Activated naive CD4-positive, alpha-beta T cell treated with anti-CD3 and anti-CD28 coated beads, Interleukin-2, amount 50 U/mL, for 72 hours (primary cell): Measurements from ENCODE around the gene PHIP. TPM values are rescaled to one million over a fixed set of nuclear protein-coding genes. Genes with fewer than 3 reads are reported as not detected.
A peak's percentile ranks its signal among the peaks of the same experiment; 100 is the strongest.
"Not testable (repeated sequence)": the region's sequence is repeated elsewhere in the genome, so short reads cannot be mapped to it uniquely, and the experiment has no call there.

Source experiments
- ATAC-seq, 2 donors: fragments of 150-1000 bp; cut with Tn5 transposase; 2 replicates each; pipeline ENCODE4 v1.10.0; 2021; ENCODE audit warnings: mild to moderate bottlenecking in 2 of 2, moderate library complexity in 2 of 2
- DNase-seq, 2 donors: peaks; one replicate each; pipeline ENCODE4 v3.0.0; 2021 to 2022; ENCODE audit warnings: low spot score in 2 of 2
- H3K27ac Mint-ChIP-seq, 2 donors: one replicate each; pipeline ENCODE4 v1.8.0; 2022; ENCODE audit warnings: mild to moderate bottlenecking in 2 of 2, mixed read lengths in 2 of 2
- H3K36me3 Mint-ChIP-seq, 2 donors: one replicate each; pipeline ENCODE4 v1.8.0; 2022; ENCODE audit warnings: mixed read lengths in 2 of 2
- H3K9me3 Mint-ChIP-seq, 2 donors: one replicate each; pipeline ENCODE4 v1.8.0; 2022; ENCODE audit warnings: mixed read lengths in 2 of 2
- total RNA-seq, 2 donors: library from RNA; stranded (reverse); gene quantifications; one replicate each; pipeline ENCODE4 v1.2.3, GENCODE V29; 2022

The PHIP gene
- total RNA-seq, 2 donors from 2014 or later, result 26.8 to 37.8 TPM

GRCh38 chr6:78925317-78925716 lies 152.7 kb downstream of the PHIP start:
- no peak overlapping the region for H3K27ac Mint-ChIP-seq
- peaks cover 37 to 61% of the 10 kb centered on the region in 2 donors for H3K9me3 Mint-ChIP-seq
- DNase-seq, result no peak
- no peak for ATAC-seq
- H3K36me3 Mint-ChIP-seq, result peaks cover 0 to 45% of the 10 kb centered on the region in 2 donors

DNA sequence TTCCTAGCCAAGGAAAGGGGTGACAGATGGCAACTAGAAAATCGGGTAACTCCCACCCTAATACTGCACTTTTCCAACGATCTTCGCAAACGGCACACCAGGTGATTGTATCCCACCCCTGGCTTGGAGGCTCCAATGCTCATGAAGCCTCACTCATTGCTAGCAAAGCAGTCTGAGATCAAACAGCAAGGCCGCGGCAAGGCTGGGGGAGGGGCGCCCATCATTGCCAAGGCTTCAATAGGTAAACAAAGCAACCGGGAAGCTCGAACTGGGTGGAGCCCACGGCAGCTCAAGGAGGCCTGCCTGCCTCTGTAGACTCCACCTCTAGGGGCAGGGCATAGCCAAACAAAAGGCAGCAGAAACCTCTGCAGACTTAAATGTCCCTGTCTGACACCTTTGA lies 156.9 kb downstream of the PHIP start:
- ATAC-seq, H3K27ac Mint-ChIP-seq, DNase-seq: not testable (repeated sequence)
- peaks cover 43 to 60% of the 10 kb centered on the region in 2 donors for H3K9me3 Mint-ChIP-seq
- H3K36me3 Mint-ChIP-seq, result peaks cover 10 to 52% of the 10 kb centered on the region in 2 donors

- H3K27ac Mint-ChIP-seq, result no peak overlapping the region
- H3K36me3 Mint-ChIP-seq, result peaks cover 15 to 48% of the 10 kb centered on the region in 2 donors
- ATAC-seq, result no peak
- H3K9me3 Mint-ChIP-seq, result peaks cover 38 to 45% of the 10 kb centered on the region in 2 donors
- DNase-seq, result no peak
Measured at GRCh38 chr6:78917788-78918187, 160.3 kb downstream of the PHIP start.

GRCh38 chr6:78916411-78916810 lies 161.6 kb downstream of the PHIP start:
- peaks cover 17 to 41% of the 10 kb centered on the region in 2 donors for H3K36me3 Mint-ChIP-seq
- no peak for ATAC-seq

GRCh38 chr6:78911218-78911940 lies 166.7 kb downstream of the PHIP start:
- Mint-ChIP-seq H3K36me3 (peaks cover 23 to 35% of the 10 kb centered on the region in 2 donors), H3K27ac (no peak overlapping the region), H3K9me3 (peaks cover 5 to 8% of the 10 kb centered on the region in 2 donors)
- no peak for DNase-seq
- no peak for ATAC-seq

More at GRCh38 chr6:78916411-78916810, 161.6 kb downstream of the PHIP start:
- no peak for DNase-seq
- Mint-ChIP-seq H3K27ac (no peak overlapping the region), H3K9me3 (peaks cover 31 to 35% of the 10 kb centered on the region in 2 donors)

DNA sequence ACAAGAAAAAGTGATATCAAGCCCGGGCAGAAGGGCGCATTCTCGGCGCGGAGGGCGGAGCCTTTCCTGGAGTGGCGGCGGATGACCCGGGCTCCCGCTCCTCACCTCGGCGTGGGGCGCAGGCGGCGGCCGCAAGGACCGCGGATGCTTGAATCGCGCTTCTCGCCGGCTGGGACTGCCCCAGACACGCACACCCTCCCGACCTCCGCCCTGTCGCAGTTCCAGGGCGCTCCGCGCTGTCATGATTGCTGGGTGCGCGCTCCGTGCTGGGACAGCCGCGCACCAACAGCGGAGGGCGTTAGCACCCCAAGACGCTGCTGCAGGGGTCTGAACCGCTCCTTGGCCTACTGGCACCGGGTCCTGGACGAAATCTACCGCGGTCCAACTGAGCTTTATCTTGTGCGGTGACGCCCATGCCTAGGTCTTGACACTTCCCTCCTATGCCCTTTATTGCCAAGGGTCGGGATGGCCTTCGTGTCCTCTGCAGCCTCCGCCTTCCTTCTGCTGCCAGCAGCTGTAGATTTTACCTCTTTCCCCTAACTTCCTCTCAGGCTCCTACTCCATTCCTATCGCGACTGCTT lies 167.4 kb downstream of the PHIP start:
- peaks cover 2% of the 10 kb centered on the region in 2 donors for H3K9me3 Mint-ChIP-seq
- DNase-seq (peak in 1 of 2 donors; percentile 17), ATAC-seq (peak; percentile 53 to 75)
- no peak overlapping the region for H3K27ac Mint-ChIP-seq
- peaks cover 21 to 28% of the 10 kb centered on the region in 2 donors for H3K36me3 Mint-ChIP-seq

- Mint-ChIP-seq H3K27ac (no peak overlapping the region), H3K36me3 (peaks cover 18 to 25% of the 10 kb centered on the region in 2 donors), H3K9me3 (no peaks in the 10 kb centered on the region)
- ATAC-seq (no peak), DNase-seq (no peak)
Measured at GRCh38 chr6:78910010-78910409, 168.0 kb downstream of the PHIP start.

DNA sequence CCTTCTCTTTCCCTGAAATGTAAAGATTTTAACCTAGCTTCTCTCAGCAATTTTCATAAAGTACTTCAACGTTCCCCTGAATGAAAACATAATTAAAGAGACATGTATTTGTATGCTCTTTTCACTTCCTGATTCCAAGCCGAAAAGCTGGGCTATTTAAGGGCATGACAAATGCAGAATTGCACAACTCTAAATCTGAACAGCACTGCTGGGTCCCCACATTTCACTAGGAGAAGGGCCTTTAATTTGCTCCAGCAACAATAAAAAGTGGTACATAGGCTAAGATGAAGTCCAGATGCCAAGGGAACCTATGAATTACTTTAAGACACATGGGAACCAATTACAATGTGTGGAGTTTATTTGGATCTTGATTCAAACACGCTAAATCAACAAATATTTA lies 168.7 kb downstream of the PHIP start:
- DNase-seq, result no peak
- Mint-ChIP-seq H3K9me3 (no peaks in the 10 kb centered on the region), H3K36me3 (peaks cover 18 to 25% of the 10 kb centered on the region in 2 donors), H3K27ac (no peak overlapping the region)
- no peak for ATAC-seq

DNA sequence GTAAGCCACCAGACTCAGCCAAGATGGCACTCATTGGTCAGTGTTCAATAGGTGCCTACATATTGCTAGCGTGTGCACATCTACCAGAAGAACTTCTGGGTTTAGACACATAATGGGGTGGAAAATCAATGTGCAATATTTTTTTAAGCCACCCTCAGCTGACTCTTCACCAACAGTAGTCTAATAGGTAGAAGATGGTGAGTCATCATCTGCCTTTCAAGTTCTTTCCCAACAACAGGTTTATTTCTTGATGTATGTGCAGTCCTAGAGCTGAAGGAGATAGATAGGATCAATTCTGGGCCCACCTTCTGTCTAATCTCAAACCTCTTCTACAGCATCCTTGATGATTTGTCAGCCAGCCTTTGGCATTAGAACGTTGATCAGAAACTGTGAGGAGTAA lies 169.4 kb downstream of the PHIP start:
- Mint-ChIP-seq H3K27ac (no peak overlapping the region), H3K9me3 (no peaks in the 10 kb centered on the region), H3K36me3 (peaks cover 18 to 25% of the 10 kb centered on the region in 2 donors)
- DNase-seq (no peak), ATAC-seq (no peak)

GRCh38 chr6:78896227-78896626 lies 181.8 kb downstream of the PHIP start:
- Mint-ChIP-seq H3K36me3 (peaks cover 0 to 5% of the 10 kb centered on the region in 2 donors), H3K9me3 (no peaks in the 10 kb centered on the region), H3K27ac (no peak overlapping the region)
- ATAC-seq (no peak), DNase-seq (no peak)

DNA sequence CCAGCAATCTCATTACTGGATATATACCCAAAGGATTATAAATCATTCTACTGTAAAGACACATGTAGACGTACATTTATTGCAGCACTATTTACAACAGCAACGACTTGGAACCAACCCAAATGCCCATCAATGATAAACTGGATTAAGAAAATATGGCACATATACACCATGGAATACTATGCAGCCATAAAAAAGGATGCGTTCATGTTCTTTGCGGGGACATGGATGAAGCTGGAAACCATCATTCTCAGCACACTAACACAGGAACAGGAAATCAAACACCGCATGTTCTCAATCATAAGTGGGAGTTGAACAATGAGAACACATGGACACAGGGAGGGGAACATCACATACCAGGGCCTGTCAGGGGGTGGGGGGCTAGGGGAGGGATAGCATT lies 188.2 kb downstream of the PHIP start:
- ATAC-seq, H3K9me3 Mint-ChIP-seq, H3K27ac Mint-ChIP-seq, DNase-seq: not testable (repeated sequence)
- peaks cover 22 to 25% of the 10 kb centered on the region in 2 donors for H3K36me3 Mint-ChIP-seq

Other genes with a start within 250 kb of the PHIP start
- gene IRAK1BP1, start 210.7 kb downstream of the PHIP start, total RNA-seq, result 1 to 10 TPM in 1 of 2 donors, under 1 TPM in 1; 0.68 to 2.3 TPM
- gene HMGN3, start 156.4 kb upstream of the PHIP start, total RNA-seq, result 10 to 100 TPM; 49.8 to 57.0 TPM